Measurements from ENCODE around the gene EI24.
A peak's percentile ranks its signal among the peaks of the same experiment; 100 is the strongest.
"Not testable (repeated sequence)": the region's sequence is repeated elsewhere in the genome, so short reads cannot be mapped to it uniquely, and the experiment has no call there.

The EI24 gene

GRCh38 chr11:125568970-125569914, at the start of gene EI24:
Gene EI24 (plus strand): TSS chr11:125569477. CDS start chr11:125572528, 3,051 bp downstream.
- DNase-seq (ENCODE audit: low read depth in 2 of 2) = peak; percentile 92 to 95
- TF ChIP-seq CTCF (IDR thresholded peaks at IDR 0.05; ENCODE audit: low read depth, low read length) = peak; percentile 72
- peak within 1 kb of the TSS; percentile 90 to 91 for H3K4me3 ChIP-seq (replicated peaks in 1 of 2; ENCODE audit: low read depth in 2 of 2, low read length in 2 of 2)

DNA sequence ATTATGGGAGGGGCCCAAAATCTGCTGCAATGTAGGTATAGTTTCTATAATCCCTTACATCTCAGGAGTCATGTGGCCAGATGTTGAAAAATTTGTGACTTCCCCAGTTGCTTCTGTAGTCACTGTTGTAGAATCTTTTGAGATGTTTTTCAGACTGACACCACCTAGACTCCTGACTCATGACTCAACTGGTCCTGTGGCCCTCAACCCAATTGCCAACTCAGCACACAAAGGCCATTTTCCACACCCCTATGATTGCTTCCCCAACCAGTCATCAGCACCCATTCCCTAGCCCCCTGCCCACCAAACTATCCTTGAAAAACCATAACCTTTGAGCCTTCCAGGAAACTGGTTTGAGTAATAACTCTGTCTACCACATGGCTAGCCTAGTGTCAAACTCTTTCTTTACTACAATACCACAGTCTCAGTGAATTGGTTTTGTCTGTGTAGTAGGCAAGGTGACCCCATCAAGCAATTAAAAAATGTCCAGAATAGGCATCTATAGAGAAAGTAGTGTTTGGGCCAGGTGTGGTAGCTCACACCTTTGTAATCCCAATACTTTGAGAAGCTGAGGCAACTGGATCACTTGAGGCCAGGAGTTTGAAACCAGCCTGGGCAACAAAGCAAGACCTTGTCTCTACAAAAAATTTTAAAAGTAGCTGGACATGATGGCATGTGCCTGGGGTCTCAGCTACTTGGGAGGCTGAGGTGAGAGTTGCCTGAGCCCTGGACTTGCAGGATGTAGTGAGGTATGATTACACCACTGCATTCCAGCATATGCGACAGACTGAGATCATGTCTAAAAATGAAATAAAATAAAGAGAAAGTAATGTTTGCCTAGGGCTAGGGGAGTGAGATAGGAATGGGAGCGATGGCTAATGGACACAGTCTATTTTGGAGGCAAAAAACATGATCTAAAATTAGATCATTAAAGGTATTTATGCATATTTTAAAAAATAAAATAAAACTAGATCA, 49.1 kb upstream of the EI24 start:
- no peak overlapping the region for H3K4me3 ChIP-seq (replicated peaks in 1 of 2; ENCODE audit: low read depth in 2 of 2, low read length in 2 of 2)
- TF ChIP-seq CTCF (IDR thresholded peaks at IDR 0.05; ENCODE audit: low read depth, low read length) = no peak
- DNase-seq (ENCODE audit: low read depth in 2 of 2) = no peak

GRCh38 chr11:125525303-125525702, 44.0 kb upstream of the EI24 start:
- TF ChIP-seq CTCF (IDR thresholded peaks at IDR 0.05; ENCODE audit: low read depth, low read length) = no peak
- no peak overlapping the region for H3K4me3 ChIP-seq (replicated peaks in 1 of 2; ENCODE audit: low read depth in 2 of 2, low read length in 2 of 2)
- no peak for DNase-seq (ENCODE audit: low read depth in 2 of 2)

DNA sequence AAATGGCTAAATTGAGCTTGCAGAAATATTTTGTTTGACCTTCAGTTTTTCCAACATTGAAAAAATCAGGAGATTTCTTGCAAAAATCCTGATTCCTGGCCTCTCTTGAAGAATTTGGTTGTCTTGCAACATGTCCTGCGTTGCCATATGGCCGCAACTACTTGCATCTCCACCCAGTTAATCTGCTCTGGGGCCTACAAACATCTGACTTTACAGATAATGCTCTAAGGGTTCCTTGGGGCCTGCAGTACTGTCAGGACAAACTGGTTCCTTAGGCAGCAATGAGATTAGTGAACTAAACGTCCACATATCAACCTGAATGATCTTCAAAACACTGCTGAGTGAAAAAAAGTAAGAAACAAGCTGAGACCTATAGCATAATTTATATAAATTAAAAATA, 36.6 kb upstream of the EI24 start:
- no peak for TF ChIP-seq CTCF (IDR thresholded peaks at IDR 0.05; ENCODE audit: low read depth, low read length)
- H3K4me3 ChIP-seq (replicated peaks in 1 of 2; ENCODE audit: low read depth in 2 of 2, low read length in 2 of 2) = no peak overlapping the region
- no peak for DNase-seq (ENCODE audit: low read depth in 2 of 2)

GRCh38 chr11:125535585-125535984, 33.7 kb upstream of the EI24 start:
- no peak overlapping the region for H3K4me3 ChIP-seq (replicated peaks in 1 of 2; ENCODE audit: low read depth in 2 of 2, low read length in 2 of 2)
- no peak for TF ChIP-seq CTCF (IDR thresholded peaks at IDR 0.05; ENCODE audit: low read depth, low read length)
- DNase-seq (ENCODE audit: low read depth in 2 of 2) = no peak

DNA sequence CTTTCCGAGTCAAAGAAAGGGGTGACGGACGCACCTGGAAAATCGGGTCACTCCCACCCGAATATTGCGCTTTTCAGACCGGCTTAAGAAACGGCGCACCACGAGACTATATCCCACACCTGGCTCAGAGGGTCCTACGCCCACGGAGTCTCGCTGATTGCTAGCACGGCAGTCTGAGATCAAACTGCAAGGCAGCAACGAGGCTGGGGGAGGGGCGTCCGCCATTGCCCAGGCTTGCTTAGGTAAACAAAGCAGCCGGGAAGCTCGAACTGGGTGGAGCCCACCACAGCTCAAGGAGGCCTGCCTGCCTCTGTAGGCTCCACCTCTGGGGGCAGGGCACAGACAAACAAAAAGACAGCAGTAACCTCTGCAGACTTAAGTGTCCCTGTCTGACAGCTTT, 32.4 kb upstream of the EI24 start:
- not testable (repeated sequence) for H3K4me3 ChIP-seq (replicated peaks in 1 of 2; ENCODE audit: low read depth in 2 of 2, low read length in 2 of 2); DNase-seq (ENCODE audit: low read depth in 2 of 2)

- TF ChIP-seq CTCF (IDR thresholded peaks at IDR 0.05; ENCODE audit: low read depth, low read length) = no peak
- no peak for DNase-seq (ENCODE audit: low read depth in 2 of 2)
- H3K4me3 ChIP-seq (replicated peaks in 1 of 2; ENCODE audit: low read depth in 2 of 2, low read length in 2 of 2) = no peak overlapping the region
These were observed 26.6 kb upstream of the EI24 start for GRCh38 chr11:125542709-125543108.

All from cardiac fibroblast (primary cell).